Esophagus squamous epithelium (tissue), 5 donors: Measurements from ENCODE around the gene CLDN6. TPM values are rescaled to one million over a fixed set of nuclear protein-coding genes. Genes with fewer than 3 reads are reported as not detected.

Experiments
- DNase-seq: peaks from one replicate; lab custom pipeline; 2025; lab: John Stamatoyannopoulos, UW
- H3K27ac ChIP-seq, 4 donors: fragments of 200-600 bp; sonication (generic); one replicate each; pipeline ENCODE4 v1.5.1; 2016 to 2019; ENCODE audit warnings: mild to moderate bottlenecking in 1 of 4
- H3K27me3 ChIP-seq, 4 donors: fragments of 200-600 bp; sonication (generic); 1 replicate in 3 of 4; 2 replicates in 1 of 4; pipeline versions ENCODE4 v1.5.1 to v1.6.0; 2017 to 2021; ENCODE audit warnings: antibody characterized with exemption in 1 of 4
- H3K36me3 ChIP-seq, 3 donors: fragments of 200-600 bp; sonication (generic); one replicate each; pipeline ENCODE4 v1.5.1; 2016 to 2019
- H3K4me1 ChIP-seq, 3 donors: fragments of 200-600 bp; sonication (generic); one replicate each; pipeline ENCODE4 v1.5.1; 2017 to 2019
- H3K4me3 ChIP-seq, 4 donors: fragments of 200-600 bp; sonication (generic); 1 replicate in 3 of 4; 2 replicates in 1 of 4; pipeline ENCODE4 v1.5.1; 2016 to 2019; ENCODE audit warnings: mild to moderate bottlenecking in 2 of 4, moderate library complexity in 1 of 4
- H3K9me3 ChIP-seq, 3 donors: fragments of 200-600 bp; sonication (generic); one replicate each; pipeline ENCODE4 v1.5.1; 2016 to 2019
- POLR2A ChIP-seq, 4 donors: fragments of 450-650 bp; IDR thresholded peaks; one replicate each; pipeline ENCODE4 v1.6.1; 2017; ENCODE audit warnings: antibody characterized with exemption in 4 of 4, mild to moderate bottlenecking in 4 of 4, moderate library complexity in 3 of 4
- WGBS, 2 donors: methylation state at CpG; one replicate each; pipeline ENCODE4 v1.1.5; 2018; 5-methylcytosine and 5-hydroxymethylcytosine counted together
- intact Hi-C: fragments of 100-400 bp; cut with DNase I; formaldehyde crosslinking; loops from one replicate; pipeline ENCODE4 v1.15.0; 2022
- total RNA-seq, 4 donors: library from RNA; depleted of rRNA; stranded (reverse); fragments of >200 nt; gene quantifications; one replicate each; pipeline ENCODE4 v1.1.0, GENCODE V29; 2016
- TF ChIP-seq, protein P1 (sequence below), 6 experiments: fragments of 450-650 bp in 4 of 6; fragments of 200-600 bp in 2 of 6; sonication (generic) in 2 of 6; IDR thresholded peaks; one replicate each; pipeline ENCODE4 v1.5.1; 2016 to 2019; ENCODE audit warnings: antibody characterized with exemption in 6 of 6, mild to moderate bottlenecking in 4 of 6, moderate library complexity in 4 of 6
- donor health status: DM: yes; HTN: yes; CAD: no.

CLDN6 gene
- total RNA-seq, 4 donors from 2014 or later: not detected

DNA sequence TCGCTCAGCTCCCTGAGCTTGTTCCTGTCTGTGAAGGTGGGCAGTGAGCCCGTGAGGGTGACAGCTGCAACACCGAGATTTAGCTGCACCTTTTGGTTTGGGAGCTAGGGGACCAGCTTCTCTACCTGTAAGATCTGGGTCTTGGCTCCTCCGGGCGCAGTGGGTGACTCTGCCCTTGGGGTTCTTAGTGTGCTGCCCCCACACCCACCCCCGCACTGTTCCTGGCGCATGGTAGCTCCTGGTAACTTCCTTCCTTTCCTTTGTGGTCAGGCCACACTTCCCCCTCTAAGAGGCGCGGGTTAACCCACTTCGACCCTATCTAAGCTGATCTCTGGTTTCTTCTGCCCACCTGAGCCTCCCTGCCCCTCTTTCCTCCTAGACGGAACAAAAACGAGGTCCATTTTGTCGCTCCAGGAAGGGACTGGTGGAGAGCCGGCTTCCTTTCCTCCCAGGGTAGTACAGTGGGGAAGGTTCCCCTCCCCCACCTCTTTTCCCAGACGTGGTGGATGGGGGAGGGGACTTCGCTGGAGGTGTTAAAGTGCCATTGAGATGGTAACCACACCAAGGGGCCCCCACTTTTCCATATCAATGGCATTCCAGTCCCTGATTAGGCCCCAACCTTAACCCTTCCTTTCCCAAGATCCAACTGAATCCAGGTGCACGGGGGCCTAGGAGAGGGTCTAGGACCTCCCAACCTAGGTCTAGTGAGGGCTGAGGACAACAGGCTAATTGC lies 9.9 kb downstream of the CLDN6 start:
- TF ChIP-seq POLR2A (IDR thresholded peaks at IDR 0.05): no peak
- TF ChIP-seq, protein P1, sequence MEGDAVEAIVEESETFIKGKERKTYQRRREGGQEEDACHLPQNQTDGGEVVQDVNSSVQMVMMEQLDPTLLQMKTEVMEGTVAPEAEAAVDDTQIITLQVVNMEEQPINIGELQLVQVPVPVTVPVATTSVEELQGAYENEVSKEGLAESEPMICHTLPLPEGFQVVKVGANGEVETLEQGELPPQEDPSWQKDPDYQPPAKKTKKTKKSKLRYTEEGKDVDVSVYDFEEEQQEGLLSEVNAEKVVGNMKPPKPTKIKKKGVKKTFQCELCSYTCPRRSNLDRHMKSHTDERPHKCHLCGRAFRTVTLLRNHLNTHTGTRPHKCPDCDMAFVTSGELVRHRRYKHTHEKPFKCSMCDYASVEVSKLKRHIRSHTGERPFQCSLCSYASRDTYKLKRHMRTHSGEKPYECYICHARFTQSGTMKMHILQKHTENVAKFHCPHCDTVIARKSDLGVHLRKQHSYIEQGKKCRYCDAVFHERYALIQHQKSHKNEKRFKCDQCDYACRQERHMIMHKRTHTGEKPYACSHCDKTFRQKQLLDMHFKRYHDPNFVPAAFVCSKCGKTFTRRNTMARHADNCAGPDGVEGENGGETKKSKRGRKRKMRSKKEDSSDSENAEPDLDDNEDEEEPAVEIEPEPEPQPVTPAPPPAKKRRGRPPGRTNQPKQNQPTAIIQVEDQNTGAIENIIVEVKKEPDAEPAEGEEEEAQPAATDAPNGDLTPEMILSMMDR (IDR thresholded peaks at IDR 0.05): no peak
- Histone ChIP-seq H3K4me1 (peaks cover 0 to 48% (median 13%) of the 10 kb centered on the region in 3 donors), H3K27ac (no peak overlapping the region), H3K9me3 (no peaks in the 10 kb centered on the region), H3K4me3 (no peak overlapping the region), H3K27me3 (peaks cover 8 to 85% (median 15%) of the 10 kb centered on the region in 4 donors), H3K36me3 (no peaks in the 10 kb centered on the region)
- WGBS, 2 donors: 32 to 46% methylated on average over 8 to 10 of the region's 17 CpGs
- intact Hi-C loops: no loop called here
- DNase-seq: no peak

DNA sequence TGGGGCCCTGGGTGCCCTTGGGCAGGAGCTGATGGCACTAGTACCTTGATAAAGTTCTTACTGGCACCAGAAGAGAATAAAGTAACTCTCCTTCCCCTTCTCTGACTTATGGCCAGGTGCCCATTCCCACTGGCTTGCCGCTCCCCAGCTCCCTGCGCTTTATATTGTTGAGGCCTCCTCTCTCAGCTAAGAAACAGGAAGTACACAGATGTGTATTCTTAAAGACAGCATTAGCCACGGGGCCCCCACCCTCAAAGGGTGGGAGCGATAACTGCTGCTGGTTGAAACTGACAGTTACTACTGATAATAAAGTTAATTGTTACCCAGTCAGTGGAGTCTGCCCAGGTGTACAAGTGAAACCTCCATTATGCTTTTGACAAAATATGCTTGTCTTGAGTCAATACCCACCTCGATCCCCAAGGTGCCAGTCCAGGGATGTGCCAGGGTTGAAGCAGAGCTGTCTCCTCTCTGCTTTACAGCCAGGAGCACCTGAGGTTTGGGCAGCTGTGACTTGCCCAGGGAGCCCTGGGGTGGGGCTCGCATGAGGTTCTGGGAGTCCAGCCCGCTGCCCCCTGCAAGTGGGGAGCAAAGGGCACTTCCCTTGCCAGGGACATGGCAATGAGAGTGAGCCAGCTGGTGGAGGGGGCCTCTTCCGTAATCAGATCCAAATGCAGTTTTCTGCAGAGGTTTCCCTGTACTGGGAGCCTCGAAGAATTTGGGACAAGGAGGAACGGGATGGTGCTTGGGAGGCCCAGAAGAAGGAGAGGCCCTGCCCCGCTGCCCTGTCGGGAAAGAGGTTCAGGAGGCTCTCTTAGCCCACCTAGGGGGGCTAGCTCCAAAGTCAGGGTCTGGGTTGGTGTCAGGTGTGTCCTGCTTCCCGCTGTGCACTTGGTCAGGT lies 10.7 kb downstream of the CLDN6 start:
- no peak for DNase-seq
- Histone ChIP-seq H3K9me3 (no peaks in the 10 kb centered on the region), H3K36me3 (no peaks in the 10 kb centered on the region), H3K27ac (no peak overlapping the region), H3K27me3 (peaks cover 5 to 77% (median 9%) of the 10 kb centered on the region in 4 donors), H3K4me1 (peaks cover 0 to 40% (median 13%) of the 10 kb centered on the region in 3 donors), H3K4me3 (no peak overlapping the region)
- 57 to 74% methylated on average over 8 to 9 of the region's 13 CpGs for WGBS, 2 donors
- no peak for TF ChIP-seq POLR2A (IDR thresholded peaks at IDR 0.05)
- TF ChIP-seq, protein P1 (IDR thresholded peaks at IDR 0.05): no peak
- intact Hi-C loops: no loop called here

DNA sequence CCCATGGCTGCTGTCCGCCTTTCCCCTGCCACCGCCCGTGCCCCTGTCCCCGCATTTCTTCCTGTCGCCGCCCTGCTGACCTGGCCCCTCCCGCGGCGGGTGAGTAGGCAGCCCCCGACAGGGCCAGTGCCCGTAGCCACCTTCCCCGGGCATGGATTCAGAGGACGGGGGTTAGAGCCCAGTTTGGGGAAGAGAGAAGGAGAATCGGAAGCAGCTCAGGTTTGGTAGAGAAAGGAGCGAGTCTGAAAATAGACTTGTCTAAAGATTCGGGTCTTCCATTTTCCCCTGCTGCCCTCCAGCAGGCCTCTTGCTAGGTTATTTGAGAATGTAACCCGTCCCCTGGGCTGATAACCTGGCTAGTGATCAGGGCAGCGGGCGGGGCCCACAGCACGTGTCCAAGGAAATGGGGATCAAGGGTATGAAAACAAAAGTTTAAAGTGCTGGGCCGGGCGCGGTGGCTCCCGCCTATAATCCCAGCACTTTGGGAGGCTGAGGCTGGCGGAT lies 13.2 kb downstream of the CLDN6 start:
- H3K27me3 ChIP-seq: peaks cover 0 to 67% (median 4%) of the 10 kb centered on the region in 4 donors
- no peaks in the 10 kb centered on the region for H3K36me3 ChIP-seq
- H3K9me3 ChIP-seq: no peaks in the 10 kb centered on the region
- peak overlapping the region in 1 of 4 donors; percentile 11 for H3K27ac ChIP-seq
- H3K4me1 ChIP-seq: peaks cover 0 to 33% (median 10%) of the 10 kb centered on the region in 3 donors
- no peak for DNase-seq
- TF ChIP-seq POLR2A (IDR thresholded peaks at IDR 0.05): no peak
- TF ChIP-seq, protein P1 (IDR thresholded peaks at IDR 0.05): no peak
- WGBS, 2 donors: 9 to 16% methylated on average over 4 to 11 of the region's 25 CpGs
- peak overlapping the region in 3 of 4 donors; percentile 28 to 54 (median 39) for H3K4me3 ChIP-seq
- intact Hi-C loops: no loop called here

DNA sequence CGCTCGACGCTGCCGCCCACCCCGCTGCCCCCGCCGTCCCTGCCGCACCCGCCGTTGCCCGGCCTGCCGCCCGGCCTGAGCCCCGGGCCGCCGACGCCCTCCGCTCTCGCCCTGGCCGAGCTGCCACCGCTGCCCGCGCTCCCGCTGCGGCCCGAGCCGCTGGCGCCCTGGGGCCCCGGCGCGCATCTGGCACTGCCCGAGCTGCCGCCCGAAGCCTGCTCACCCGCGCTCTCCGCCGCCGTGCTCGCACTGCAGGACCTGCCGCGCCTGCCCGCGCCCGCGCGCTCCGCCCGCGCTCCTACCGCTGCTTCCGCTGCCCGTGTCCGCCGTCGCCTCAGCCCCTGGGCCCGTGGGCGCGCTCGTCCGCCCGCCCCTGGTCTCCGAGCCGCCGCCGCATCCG lies 13.7 kb downstream of the CLDN6 start:
- no CpG with 5 or more reads among the region's 67 CpGs for WGBS, 2 donors
- H3K27ac ChIP-seq: peak overlapping the region in 2 of 4 donors; percentile 17 to 65
- peaks cover 0 to 65% (median 4%) of the 10 kb centered on the region in 4 donors for H3K27me3 ChIP-seq
- intact Hi-C loops: no loop called here
- H3K9me3 ChIP-seq: no peaks in the 10 kb centered on the region
- H3K36me3 ChIP-seq: no peaks in the 10 kb centered on the region
- no peak for TF ChIP-seq POLR2A (IDR thresholded peaks at IDR 0.05)
- TF ChIP-seq, protein P1 (IDR thresholded peaks at IDR 0.05): no peak
- DNase-seq: no peak
- H3K4me1 ChIP-seq: peaks cover 0 to 28% (median 5%) of the 10 kb centered on the region in 3 donors
- H3K4me3 ChIP-seq: peak overlapping the region in 3 of 4 donors; percentile 20 to 57 (median 39)
